GM18499 (cell line): ENCODE results near the gene SLC66A2.
"Not testable (repeated sequence)": the region's sequence is repeated elsewhere in the genome, so short reads cannot be mapped to it uniquely, and the experiment has no call there.

Experiments
- ATAC-seq: cut with Tn5 transposase; IDR thresholded peaks from one replicate; pipeline ENCODE4 v1.9.1; 2021; ENCODE audit warnings: moderate number of reproducible peaks; ENCODE audit not compliant: insufficient read depth, unreplicated experiment

SLC66A2 gene

DNA sequence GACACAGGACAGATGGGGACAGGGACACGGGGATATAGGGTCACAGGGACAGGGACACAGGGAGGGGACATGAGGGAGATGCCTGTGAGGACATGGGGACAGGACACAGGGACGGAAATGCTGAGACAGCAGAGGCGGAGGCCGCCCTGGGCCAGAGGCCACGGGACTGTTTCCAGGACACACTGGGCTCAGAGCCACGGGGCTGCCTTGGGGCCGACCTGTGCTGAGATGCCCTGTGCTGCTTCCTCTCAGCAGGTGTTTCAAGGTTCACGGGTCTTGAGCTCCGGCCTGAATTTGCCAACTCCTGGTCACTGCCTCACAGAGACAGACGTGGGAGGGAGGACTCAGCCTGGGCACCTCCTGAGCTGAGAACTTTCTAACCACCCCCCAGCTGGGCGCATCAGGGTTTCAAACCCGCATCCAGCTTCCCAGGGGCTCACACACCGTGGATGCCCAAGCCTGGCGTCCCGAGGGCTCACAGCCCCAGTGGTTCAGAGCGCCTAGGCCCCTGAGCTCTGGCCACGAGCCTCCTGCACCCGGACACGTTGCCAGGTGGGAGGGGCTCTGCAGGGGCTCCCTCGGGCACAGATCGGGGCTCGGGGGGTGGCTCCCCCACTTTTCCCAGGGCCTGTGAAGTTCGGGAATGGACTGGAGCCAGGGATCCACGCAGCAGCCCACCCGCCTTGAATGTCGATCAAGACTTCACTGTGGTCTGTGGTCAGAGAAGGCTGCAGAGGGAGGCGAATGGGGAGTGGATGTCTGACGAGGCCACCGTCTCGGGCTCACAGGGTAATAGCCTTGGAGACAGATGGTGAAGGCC is 64.1 kb downstream of the SLC66A2 start:
- no peak for ATAC-seq

DNA sequence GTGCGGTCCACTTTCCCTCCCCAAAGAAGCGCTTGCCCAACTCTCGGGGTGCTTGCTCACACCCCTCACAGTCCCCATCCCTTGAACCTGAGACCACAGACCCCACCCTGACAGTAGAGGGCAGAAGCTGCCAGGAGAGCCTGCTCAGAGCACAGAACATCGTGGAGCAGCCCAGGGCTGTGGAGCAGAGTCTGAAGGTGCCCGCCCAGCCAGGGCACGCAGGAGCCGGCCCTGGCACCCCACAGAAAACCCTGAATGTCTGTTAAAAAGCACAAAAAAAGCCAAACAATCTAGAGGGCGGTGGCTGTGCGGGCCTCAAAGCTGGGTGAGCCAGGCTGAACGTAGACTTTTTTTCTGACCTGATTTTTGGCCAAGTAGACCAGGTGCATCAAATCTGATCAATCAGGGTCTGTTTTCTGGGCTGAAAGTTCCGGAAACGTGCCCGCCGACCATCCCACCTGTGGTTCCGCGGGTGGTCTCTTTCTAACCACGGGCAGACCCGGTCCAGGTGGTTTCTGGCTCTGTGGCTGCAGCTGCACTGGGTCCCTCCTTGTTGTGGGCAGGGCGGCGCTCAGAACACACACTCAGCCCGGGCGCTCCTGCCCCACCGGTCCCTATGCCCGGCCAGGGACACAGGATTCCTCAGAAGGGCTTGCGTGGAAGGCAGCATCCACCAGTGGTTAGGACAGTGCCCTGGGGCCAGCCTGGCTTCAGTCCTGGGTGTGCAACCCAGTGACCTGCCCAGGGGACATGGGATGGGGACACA is 66.3 kb downstream of the SLC66A2 start:
- no peak for ATAC-seq

DNA sequence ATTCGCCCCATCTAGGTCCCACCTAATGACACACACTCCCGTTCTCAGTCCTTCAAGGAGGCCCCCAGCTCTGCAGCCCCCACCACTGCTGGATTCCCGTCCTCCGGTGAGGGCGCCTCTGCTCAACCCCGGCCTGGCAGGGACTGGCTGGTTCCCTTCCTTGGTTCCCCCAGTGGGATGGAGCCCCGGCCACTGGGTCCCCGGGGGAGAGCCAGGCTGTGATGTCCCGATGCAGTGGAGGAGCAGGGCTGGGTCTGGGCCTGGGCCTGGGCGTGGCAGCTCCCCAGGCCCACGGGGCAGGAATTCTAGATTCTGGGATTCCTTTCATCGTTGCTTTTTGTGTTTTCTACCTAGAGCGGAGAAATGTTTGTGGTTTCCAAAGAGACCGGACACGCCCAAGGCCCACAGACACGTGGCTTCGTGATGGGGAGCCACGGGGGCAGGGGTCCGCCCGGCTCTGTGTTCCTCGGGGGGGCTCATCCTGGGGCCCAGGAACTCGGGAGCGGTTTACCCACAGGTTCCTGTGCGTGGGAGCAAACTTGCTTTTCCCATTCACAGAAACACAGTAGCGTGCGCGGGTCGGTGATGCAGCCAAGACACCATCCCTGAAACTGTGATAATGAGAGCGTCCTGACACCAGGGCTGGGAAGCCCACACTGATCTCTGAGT is 67.0 kb downstream of the SLC66A2 start:
- ATAC-seq = no peak

DNA sequence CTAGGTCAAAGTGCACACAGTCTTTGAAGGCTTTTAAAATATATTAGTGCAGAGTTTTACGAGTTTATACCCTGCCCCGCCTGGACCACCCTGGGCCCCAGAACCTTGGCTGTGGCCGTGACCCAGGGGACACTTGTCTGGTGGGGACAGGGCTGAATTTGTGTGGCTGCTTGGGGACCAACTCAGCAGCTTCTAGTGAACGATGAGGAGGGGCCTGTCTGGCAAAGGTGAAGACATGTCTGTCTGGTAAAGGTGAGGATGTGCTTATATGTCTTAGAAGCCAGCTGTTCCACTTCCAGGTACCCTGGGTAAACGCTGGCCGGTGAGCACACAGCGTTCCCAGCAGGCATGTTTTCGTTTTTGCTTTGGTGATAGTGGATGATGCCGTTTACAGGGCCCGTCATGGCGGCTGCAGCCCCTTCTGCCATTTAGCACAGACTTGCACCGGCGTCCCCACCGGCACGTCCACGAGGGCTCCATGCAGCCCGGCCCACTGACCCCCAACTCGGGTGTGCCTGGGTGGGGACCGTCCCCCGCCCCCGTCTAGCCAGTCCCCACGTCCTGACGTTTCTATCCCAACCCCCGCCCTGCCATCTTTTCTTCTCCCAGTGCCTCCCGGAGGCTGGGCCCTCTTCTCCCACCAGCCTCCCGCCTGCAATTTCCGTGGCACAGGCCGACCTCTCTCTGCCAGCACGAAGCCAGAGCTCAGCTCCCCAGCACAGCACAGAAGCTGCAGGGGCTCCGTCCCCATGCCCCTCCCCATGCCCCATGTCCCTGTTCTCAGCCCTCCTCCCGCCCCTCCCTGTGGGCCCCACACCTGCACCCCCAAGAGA is 67.8 kb downstream of the SLC66A2 start:
- no peak for ATAC-seq

DNA sequence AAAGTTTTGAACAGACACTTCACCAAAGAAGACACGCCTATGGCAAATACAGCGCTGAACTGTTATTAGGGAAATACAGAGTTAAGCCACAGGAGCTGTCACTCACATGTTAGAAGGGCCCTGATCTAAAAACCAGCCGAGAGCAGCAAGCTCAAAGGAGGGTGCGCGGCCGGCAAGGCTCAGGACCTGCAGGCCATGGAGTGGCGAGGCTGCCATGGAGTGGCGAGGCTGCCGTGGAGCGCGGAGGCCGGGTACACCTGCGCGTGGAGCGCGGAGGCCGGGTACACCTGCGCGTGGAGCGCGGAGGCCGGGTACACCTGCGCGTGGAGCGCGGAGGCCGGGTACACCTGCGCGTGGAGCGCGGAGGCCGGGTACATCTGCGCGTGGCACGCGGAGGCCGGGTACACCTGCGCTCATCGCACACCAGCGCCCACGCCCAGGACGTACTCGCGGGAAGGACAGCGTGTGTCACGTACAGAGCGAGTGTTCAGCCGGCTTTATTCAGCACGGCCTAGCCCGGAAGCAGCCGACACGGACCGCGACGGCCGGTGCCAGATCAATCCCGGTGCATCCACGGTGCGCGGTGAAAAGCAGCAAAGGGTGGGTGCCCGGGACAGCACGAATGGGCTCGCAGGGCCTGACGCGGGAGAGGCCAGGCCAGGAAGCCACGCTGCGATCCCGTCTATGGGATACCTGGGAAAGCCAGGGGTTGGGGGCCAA is 68.8 kb downstream of the SLC66A2 start:
- no peak for ATAC-seq

DNA sequence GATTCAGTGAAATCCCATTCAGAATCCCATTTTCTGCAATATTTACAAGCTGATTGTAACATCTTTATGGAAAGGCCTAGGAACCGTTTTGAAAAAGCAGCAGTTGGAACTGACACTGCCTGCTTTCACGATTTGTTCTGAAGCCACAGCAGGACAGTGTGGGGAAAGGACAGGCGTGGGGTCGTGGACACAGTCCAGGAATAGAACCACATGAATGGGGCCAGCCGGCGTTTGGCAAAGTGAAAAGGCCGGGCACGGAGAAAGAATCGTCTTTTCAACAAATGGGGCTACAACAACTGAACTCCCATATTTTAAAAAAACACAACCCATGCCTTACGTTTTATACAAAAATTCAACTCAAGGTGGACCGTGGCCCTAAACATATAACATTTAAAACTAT is 69.8 kb downstream of the SLC66A2 start:
- no peak for ATAC-seq

DNA sequence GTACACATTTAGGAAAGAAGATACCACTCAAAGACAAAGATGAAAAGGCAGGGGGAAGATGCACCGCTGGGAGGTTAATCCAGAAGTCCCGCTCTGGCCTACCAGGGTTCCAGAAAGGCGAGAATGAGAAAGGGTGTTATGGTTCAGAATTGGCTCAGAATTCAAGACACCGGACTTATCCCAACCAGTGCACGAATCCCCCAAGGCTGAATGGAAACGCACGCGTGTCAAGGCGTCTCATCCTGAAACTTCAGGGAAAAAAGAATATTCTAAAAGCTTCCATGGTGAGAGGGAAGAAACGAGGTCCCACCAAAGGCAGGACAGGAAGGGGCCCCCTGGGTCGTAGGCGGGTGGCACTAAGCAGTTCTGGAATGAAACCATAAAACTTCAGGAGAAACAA is 71.9 kb downstream of the SLC66A2 start:
- no peak for ATAC-seq

DNA sequence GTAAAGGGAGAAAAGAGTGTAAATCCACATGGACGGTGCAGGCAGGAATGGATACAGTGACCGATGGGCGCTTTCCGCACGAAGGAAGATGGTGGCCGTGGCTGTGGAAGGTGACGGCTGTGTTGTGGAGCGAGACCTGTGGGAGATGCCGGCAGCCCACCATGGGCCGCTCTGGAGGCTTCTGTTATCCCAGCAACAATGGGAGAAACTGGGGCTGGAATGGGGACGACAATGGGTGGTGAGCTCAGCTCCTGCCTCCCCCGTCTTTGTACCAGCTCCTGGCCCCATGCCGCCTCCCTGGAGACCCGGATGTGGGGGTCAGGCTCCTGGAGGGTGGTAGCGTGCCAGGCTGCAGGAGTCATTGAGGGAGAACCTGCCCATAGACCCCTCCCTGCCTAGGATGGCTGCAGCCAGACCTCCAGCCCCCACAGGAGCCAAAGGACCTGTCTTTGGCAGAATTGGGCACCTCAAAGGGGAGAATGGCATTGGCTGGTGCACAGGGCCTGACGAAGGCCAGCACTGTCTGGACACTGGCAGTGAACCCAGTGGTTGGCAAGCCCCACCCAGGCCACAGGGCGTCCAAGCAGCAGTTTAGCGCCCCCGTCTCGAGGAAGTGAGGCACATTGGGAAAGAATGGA is 72.6 kb downstream of the SLC66A2 start:
- ATAC-seq = no peak

DNA sequence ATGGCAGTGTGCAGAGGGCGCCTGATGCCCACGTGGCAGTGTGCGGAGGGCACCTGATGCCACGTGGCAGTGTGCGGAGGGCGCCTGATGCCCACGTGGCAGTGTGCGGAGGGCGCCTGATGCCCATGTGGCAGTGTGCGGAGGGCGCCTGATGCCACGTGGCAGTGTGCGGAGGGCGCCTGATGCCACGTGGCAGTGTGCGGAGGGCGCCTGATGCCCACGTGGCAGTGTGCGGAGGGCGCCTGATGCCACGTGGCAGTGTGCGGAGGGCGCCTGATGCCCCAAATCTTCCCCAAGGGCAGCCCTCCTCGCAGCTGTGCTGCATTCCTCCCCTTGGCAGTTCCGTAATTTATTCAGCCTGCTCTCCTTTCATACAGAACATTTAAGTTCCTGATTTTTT is 73.2 kb downstream of the SLC66A2 start:
- ATAC-seq = not testable (repeated sequence)

DNA sequence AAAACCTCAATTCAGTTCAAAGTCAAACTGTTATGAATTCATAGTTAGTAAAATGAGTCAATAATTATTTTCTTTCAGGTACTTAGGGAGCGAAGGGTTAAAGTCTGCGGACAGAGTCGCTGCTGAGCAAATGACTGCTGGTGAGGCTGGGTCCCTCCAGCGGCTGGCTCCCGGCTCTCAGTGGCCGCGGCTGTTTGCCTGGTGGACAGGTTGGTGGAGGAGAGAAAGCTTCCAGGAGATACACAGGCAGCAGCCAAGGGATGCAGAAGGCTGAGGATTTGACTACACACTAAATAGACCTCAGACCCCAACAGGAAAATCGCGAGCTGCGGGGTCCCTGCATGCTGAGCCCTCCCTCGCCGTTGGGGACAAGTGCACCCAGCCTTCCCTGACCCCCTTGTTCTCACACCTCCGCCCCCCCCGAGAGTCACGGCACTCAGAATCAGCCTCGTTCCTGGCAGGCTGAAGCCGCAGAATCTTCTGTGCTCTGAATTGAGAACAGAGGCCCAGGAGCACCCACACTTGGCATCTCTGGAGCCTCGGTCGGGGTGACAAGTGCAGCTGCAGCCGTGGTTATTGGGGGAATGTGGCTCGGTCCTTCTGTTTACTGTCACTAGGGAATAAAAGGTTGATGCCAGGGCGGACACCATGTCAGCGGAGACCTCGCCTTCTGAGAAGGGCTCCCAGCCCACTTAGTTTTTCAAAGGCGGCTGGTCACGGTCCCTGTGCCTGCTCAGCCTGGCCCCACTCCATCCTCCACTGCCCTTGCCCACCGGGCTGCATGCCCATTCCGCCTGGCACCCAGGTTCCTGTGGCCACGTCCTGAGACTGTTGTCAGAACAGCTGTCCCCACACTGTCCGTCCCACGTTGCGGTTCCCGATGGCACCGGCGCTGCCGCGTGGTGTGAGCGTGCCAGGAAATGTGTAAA is 74.0 kb downstream of the SLC66A2 start:
- ATAC-seq = no peak

DNA sequence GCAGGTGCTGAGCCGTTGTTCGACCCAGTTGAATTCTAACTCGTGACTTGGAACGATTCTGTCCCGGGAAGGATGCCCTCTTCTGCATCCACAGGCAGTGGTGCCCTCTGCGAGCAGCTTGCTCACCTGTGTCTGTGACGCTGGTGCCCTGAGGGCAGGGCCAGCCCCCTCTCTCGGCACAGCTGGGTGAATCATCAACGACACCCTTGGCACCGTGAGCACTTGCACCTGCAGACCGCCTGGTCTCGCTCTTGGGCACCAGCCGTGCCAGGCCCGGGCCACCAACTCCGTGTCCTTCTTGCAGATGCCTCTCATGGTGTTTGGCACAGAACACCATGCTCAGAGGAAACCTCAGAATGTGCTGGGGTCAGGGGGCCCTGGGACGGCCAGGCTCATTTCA is 75.0 kb downstream of the SLC66A2 start:
- no peak for ATAC-seq

DNA sequence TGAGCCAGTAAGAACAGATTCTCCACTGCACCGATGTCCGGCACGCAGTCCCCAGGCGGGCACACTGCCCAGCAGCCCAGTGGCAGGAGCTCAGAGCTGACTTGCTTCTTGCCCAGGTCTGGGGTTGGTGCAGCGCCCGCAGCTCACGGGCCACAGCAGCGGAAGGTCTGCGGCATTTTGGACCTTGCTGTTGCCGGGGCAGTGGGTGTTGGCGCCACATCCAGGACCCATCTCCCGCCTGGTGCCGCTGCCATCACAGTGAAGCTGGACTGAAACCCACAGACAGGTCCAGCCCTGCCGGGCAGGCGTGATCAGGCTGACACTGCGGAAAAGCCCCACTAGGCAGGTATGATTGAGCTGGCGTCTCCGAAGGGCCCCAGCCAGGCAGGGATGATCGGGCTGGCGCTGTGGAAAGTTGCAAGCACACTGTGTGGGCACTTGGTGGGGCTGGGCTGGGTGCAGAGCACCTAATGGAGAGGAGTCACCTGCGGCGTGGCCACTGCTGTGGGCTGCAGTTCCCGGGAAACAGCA is 75.5 kb downstream of the SLC66A2 start:
- no peak for ATAC-seq

DNA sequence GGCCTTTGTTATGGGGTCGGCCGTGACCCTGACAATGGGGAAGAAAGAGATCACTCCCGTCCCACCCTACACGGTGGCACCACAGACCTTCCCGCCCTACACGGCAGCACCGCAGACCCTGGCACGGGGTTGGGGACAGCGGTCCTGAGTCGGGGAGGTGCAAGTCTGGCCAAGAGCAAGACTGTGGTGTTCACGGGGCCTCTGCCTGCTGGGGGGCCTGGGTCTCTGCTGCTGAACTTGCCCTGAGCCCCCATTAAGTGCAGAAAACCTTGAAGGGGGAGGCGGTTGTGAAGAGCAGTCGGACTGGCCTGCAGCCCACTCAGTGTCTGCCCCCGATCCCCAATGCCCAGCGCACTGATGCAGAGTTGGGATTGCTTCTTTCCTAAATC is 75.9 kb downstream of the SLC66A2 start:
- ATAC-seq = no peak

DNA sequence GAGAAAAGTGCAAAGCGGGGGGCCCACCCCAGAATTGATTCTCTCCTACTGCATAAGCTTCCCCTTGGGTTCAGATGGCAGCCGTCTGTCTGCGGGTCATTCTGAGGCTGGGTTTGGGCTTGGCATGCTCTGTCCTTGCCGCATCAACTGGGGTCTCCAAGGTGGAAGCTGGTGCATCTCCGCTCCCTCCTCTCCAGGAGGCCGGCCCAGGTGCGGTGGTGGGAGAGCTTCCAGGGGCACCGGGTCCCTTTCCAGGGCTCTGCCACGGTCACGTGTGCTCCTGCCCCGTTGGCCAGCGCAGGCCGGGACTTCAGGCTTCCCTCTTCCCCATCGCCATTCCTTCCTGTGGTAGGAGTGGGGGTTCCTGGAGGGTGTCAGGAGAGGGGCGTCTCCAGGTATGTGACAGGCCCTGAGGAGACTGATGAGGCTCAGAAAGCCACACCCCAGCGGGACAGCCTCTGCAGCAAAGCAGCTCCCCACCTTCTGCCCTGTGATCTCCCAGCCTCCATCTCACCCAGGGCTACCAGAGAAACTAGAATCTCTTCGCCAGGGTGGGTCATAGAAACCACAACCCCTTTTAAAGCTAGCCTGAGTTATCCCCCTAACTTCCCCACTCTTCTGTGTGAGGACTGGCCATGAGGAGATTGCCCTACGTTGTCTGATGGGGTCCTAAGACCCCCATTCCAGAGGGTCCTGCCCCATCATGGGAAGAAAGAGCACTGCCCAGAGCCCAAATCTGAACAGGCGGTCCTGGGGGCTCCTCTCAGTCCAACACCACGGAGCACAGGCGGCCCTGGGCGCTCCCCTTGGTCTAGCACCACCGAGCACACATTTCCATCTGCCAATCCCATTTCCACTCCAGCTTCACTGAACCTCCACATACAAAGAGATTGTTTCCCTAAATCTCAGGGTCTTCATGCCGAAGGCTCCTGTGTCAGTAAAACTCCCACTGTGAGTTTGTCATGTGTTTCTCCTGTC is 76.6 kb downstream of the SLC66A2 start:
- no peak for ATAC-seq

DNA sequence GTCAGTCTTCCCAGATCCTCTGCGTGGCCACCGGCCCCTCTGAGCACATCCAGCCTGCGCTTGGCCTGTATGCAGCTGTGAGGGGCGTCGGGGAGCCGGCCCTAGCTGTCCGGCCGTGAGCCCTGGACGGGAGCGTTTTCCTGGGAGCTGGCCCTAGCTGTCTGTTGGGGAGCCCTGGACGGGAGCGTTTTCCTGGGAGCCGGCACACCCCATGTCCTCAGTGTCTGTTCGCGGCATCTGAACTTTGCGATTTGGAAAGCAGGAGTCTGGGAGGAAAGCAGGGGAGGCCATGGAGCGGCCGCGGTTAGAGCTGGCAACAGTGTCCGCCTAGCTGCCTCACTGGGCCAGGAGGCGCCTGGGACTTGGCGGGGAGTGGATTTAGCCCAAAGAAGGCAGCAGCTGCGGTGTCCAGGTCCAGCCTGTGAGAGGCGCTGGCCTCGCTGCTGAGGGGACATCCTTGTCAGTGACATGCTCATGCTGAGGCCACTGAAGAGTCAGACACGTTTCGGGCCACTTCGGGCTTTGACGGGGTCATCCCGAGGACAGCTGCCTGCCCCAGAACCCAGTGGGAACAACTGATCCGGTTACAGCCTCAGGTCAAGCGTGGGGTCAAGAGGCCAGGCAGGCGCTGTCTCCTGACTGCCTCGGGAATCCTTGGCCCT is 77.9 kb downstream of the SLC66A2 start:
- ATAC-seq = no peak
